Activated T-cell treated with anti-CD3 and anti-CD28 coated beads, Interleukin-2, amount 50 U/mL, for 48 hours (primary cell): ENCODE results near the gene MOG.
A peak's percentile ranks its signal among the peaks of the same experiment; 100 is the strongest.

Experiments
- DNase-seq, 2 experiments: peaks; one replicate each; pipeline ENCODE4 v3.0.0-alpha.2; 2020

The MOG gene

GRCh38 chr6:29678114-29678513, 21.2 kb downstream of the MOG start:
- DNase-seq = no peak

DNA sequence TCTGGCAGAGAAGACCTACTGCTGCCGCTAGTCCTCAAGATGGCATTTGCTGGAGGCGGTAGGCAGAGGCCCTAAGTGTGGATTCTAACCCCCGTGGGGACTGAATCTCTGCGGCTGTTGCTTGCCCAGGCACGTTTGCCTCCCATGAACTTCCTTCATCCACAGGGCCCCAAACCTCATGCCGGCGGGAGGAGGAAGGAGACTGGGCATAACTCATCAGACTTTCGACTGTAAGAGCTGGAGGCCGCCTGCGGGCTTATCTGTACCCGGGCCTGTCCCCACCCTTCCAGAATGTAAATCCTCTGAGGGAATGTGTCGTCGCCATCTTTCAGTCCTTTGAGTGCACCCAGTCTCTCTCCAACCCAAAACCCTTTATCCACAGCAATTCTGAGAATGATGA, 23.1 kb downstream of the MOG start:
- DNase-seq = no peak

GRCh38 chr6:29680416-29680815, 23.5 kb downstream of the MOG start:
- DNase-seq = no peak

DNA sequence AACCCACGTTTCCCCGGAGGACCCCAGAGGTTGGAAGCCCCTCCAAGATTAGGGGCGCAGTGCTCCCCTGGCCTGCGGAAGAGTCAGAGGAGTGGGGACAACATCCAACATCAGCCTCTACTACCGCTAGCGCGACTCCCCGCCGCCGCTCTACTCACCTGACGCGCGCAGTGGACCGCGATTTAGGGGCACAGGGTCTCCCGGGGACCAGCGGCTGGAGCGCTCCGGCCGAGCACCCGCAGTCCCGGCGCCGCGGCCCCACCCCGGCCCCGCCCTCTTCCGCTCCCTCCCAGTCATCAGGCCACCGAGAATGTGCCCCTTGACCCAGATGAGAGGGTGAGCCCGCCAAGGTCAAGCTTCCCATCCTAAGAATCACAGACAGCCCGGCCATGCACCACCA, 24.0 kb downstream of the MOG start, which contains the start of gene ZFP57:
Gene ZFP57 (minus strand): TSS at position 249 of the 400 bp plus-strand sequence. CDS start 4,149 bp downstream, outside the sequence.
- DNase-seq = no peak

- no peak for DNase-seq
Observed at GRCh38 chr6:29681811-29682210, 24.9 kb downstream of the MOG start.

DNA sequence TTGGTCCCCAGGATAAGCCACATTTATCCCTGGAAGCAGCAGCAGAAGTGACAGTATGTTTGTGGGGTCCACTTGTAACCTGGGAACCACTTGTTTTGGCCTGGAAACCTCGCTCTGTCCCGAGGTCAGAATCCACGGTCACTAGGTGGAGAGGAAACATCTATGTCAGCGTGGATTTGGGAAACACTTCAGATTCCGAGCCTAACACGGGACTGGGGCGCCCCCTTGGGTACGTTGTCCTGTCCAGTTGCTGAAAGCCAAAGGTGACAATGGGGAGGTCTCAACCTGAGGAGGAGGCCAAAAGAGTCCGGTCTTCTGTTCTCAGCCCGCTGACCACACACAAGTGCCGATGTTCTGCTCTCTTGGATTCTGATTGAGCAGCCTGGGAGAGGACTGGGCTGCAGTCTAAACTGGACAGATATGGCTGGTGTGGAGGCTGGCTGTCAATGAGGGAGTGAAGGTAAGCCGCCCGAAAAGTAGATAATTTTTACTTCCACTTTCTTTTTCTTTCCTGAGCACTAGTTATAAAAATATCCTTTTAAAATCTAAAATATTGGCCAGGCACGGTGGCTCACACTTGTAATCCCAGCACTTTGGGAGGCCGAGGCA, 28.9 kb downstream of the MOG start:
- DNase-seq = no peak

GRCh38 chr6:29694637-29695036, 37.7 kb downstream of the MOG start:
- no peak for DNase-seq

GRCh38 chr6:29696147-29697125, 39.5 kb downstream of the MOG start:
- DNase-seq = no peak

DNA sequence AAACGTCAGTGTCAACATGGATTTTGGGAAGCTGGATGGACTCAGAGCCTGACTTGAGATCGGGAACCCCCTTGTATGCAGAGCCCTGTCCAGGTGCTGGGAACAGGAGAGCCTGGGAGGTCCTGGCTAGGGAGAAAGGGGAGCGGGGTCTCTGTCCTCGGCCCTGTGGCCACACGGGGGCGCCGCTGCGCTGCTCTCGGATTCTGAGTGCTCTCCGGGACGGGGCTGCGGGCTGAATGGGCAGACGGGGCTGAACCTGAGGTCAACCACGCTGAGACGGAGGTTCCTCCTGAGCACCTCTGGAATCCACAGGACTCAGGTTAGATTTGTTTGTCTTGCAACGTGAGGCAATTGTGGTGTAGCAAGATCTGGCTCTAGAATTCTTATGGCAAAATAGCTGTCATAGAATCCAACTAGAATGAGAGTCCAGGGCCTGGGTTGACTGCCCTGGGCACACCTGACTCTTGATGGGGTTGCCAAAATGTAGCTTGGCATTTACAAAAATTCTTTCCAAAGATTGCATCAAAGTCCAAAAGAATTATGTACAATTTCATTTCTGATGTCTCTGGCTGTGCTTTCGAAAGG, 45.7 kb downstream of the MOG start:
- DNase-seq = peak; percentile 90 to 91

DNA sequence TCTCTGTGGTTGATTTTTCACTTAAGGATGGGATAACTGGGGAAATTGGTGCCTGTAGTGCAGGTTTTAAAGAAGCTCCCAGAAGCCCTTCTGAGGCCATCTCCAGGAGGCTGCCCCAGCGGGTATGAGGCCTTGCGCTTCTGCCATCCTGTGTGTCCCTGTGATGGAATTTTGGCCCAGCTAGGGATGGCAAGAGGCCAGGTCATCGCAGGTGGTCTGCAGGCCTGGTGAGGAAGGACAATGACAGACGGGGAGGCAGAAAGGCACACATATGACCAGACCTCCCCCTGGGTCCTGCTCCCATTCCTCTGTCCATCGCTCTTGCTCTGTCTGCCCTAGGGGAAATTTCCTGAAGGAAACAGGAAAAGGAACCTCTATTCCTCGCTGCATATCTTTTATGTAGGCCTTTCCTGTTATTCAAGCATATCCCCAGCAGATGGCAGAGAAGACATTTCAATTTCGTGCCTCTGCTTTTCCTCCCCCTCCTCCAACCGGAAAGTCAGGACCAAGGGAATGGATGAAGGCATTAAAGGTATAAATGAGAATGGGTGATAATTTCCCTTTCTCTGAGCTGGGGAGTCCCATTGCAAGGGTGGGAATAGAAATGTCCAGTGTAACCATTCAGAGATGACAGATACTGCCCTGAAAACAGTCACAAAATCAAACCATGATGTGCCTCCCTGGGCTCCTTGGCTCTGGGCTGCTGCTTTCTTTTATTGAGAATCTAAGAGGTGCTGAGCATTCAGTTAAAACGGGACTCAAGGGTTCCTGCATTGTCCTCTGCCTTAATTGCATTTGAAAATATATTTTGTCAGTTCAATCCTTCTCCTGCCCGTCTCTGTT, 48.7 kb downstream of the MOG start:
- no peak for DNase-seq

- DNase-seq = peak; percentile 54 to 56
Observed at GRCh38 chr6:29708432-29709179, 51.7 kb downstream of the MOG start.

GRCh38 chr6:29709188-29709587, 52.3 kb downstream of the MOG start:
- DNase-seq = no peak

GRCh38 chr6:29710281-29710941, 53.5 kb downstream of the MOG start:
- no peak for DNase-seq

- DNase-seq = no peak
Observed at GRCh38 chr6:29720863-29721262, 64.0 kb downstream of the MOG start.
